ENCODE results near the gene LRRC8C.

DNA sequence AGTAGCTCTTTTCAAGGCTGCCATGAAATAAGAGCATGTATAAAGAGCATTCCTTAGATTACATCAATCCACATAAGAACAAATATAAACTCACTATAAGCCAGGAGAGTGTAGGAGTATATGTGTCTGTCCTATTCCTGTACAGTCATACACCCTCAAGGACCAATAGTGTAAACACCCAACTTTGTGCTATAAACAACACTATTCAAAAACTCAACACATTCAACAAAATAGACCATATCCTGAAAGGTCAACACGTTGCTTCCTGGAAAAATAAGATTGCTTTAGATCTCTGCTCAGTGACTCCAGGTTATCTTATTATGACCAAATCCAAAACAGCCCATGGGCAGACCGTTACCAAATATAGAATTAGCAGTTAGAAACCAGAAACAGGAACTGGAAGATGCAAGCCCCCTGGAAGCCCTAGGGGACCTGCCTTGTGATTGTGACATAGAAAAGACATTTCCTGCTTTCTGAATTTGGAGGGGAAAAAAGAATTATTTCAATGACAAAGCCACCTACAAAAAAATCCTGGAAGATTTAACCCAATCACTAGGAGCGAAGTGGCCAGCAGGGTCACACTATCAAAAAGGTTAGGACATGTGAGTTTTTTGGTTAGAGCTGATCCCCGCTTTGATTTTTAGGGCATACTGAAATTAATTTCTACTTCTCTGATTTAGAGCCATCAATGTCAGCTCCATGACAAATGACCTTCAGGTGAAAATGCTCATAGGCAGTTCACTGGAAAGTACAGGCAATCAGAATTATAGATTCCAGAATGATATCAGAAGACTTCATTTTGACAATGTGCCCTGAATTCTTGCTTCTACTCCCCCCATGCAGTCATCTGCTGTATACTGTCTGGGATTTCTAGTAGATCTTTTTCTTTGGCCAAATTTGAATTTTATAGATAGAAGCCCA is 59.9 kb downstream of the LRRC8C start:
- TF ChIP-seq, protein P1, sequence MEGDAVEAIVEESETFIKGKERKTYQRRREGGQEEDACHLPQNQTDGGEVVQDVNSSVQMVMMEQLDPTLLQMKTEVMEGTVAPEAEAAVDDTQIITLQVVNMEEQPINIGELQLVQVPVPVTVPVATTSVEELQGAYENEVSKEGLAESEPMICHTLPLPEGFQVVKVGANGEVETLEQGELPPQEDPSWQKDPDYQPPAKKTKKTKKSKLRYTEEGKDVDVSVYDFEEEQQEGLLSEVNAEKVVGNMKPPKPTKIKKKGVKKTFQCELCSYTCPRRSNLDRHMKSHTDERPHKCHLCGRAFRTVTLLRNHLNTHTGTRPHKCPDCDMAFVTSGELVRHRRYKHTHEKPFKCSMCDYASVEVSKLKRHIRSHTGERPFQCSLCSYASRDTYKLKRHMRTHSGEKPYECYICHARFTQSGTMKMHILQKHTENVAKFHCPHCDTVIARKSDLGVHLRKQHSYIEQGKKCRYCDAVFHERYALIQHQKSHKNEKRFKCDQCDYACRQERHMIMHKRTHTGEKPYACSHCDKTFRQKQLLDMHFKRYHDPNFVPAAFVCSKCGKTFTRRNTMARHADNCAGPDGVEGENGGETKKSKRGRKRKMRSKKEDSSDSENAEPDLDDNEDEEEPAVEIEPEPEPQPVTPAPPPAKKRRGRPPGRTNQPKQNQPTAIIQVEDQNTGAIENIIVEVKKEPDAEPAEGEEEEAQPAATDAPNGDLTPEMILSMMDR (IDR thresholded peaks at IDR 0.05): no peak
- no peak for TF ChIP-seq ZFX (IDR thresholded peaks at IDR 0.05; ENCODE audit: borderline replicate concordance)
